Gastroesophageal sphincter (tissue), 4 donors: ENCODE results near the gene MAP3K10. TPM values are rescaled to one million over a fixed set of nuclear protein-coding genes. Genes with fewer than 3 reads are reported as not detected.
A peak's percentile ranks its signal among the peaks of the same experiment; 100 is the strongest.
"Not testable (repeated sequence)": the region's sequence is repeated elsewhere in the genome, so short reads cannot be mapped to it uniquely, and the experiment has no call there.

Source experiments
- ATAC-seq: fragments of 150-250 bp; one replicate; pipeline ENCODE4 v1.9.1; 2016; ENCODE audit warnings: mild to moderate bottlenecking, moderate library complexity
- H3K27ac ChIP-seq, 4 donors: fragments of 200-600 bp; sonication (generic) in 3 of 4; 1 replicate in 3 of 4; 2 replicates in 1 of 4; pipeline ENCODE4 v1.5.1; 2016 to 2019
- H3K27me3 ChIP-seq: fragments of 200-600 bp; sonication (generic); one replicate; pipeline ENCODE4 v1.5.1; 2019
- H3K36me3 ChIP-seq, 2 donors: fragments of 200-600 bp; sonication (generic); one replicate each; pipeline ENCODE4 v1.5.1; 2019; ENCODE audit warnings: control low read depth in 1 of 2
- H3K4me1 ChIP-seq, 3 donors: fragments of 200-600 bp; sonication (generic); 1 replicate in 2 of 3; 2 replicates in 1 of 3; pipeline ENCODE4 v1.5.1; 2016 to 2019; ENCODE audit warnings: control low read depth in 2 of 3
- H3K4me3 ChIP-seq, 2 donors: fragments of 200-600 bp; sonication (generic); one replicate each; pipeline ENCODE4 v1.5.1; 2019; ENCODE audit warnings: mild to moderate bottlenecking in 1 of 2, moderate library complexity in 1 of 2
- H3K9me3 ChIP-seq, 3 donors: fragments of 200-600 bp; sonication (generic); one replicate each; pipeline ENCODE4 v1.5.1; 2017 to 2019; ENCODE audit warnings: control low read depth in 2 of 3
- EP300 ChIP-seq: sonication (generic); formaldehyde crosslinking; IDR thresholded peaks from one replicate; pipeline ENCODE4 v1.6.1; 2017; ENCODE audit warnings: antibody characterized with exemption, mild to moderate bottlenecking
- POLR2A ChIP-seq, 2 donors: fragments of 450-650 bp; IDR thresholded peaks; one replicate each; pipeline ENCODE4 v1.6.1; 2017; ENCODE audit warnings: antibody characterized with exemption in 2 of 2, mild to moderate bottlenecking in 2 of 2, moderate library complexity in 1 of 2
- POLR2AphosphoS5 ChIP-seq: sonication (generic); formaldehyde crosslinking; IDR thresholded peaks from one replicate; pipeline ENCODE4 v1.6.1; 2017; ENCODE audit warnings: antibody characterized with exemption
- WGBS, 2 donors: methylation state at CpG; one replicate each; pipeline ENCODE4 v1.1.5; 2018; ENCODE audit warnings: low coverage in 1 of 2; 5-methylcytosine and 5-hydroxymethylcytosine counted together
- total RNA-seq, 4 donors: library from RNA; depleted of rRNA; stranded (reverse); fragments of >200 nt; gene quantifications; one replicate each; pipeline ENCODE4 v1.1.0, GENCODE V29; 2016
- TF ChIP-seq, protein P1 (sequence below), 4 experiments: fragments of 200-600 bp in 2 of 4; fragments of 450-650 bp in 2 of 4; sonication (generic) in 1 of 4; IDR thresholded peaks; one replicate each; pipeline ENCODE4 v1.5.1; 2017 to 2019; ENCODE audit warnings: antibody characterized with exemption in 4 of 4, mild to moderate bottlenecking in 2 of 4, moderate library complexity in 2 of 4

MAP3K10 gene
- total RNA-seq, 4 donors from 2014 or later, result 9.8 to 21.3 (median 16.4) TPM

DNA sequence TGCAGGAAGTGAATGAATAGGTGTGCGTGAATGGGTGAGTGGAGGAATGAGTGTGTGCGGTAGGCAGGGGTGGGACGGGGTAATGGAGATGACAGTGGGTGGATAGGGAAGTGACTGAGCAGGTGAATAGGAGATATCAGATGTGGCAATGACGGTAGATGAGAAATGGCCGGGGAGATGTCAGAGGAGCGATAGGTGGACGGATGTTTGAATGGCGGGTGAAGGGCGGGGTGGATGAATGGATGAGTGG lies 25.5 kb downstream of the MAP3K10 start:
- Histone ChIP-seq H3K9me3 (no peaks in the 10 kb centered on the region), H3K4me3 (no peak overlapping the region), H3K27ac (no peak overlapping the region), H3K4me1 (peaks cover 0 to 18% (median 0%) of the 10 kb centered on the region in 3 donors), H3K27me3 (peaks cover 56% of the 10 kb centered on the region), H3K36me3 (peaks cover 0 to 15% of the 10 kb centered on the region in 2 donors)
- WGBS, 2 donors, result 25 to 30% methylated on average over 9 of the region's 9 CpGs
- TF ChIP-seq EP300, result no peak
- TF ChIP-seq, protein P1, sequence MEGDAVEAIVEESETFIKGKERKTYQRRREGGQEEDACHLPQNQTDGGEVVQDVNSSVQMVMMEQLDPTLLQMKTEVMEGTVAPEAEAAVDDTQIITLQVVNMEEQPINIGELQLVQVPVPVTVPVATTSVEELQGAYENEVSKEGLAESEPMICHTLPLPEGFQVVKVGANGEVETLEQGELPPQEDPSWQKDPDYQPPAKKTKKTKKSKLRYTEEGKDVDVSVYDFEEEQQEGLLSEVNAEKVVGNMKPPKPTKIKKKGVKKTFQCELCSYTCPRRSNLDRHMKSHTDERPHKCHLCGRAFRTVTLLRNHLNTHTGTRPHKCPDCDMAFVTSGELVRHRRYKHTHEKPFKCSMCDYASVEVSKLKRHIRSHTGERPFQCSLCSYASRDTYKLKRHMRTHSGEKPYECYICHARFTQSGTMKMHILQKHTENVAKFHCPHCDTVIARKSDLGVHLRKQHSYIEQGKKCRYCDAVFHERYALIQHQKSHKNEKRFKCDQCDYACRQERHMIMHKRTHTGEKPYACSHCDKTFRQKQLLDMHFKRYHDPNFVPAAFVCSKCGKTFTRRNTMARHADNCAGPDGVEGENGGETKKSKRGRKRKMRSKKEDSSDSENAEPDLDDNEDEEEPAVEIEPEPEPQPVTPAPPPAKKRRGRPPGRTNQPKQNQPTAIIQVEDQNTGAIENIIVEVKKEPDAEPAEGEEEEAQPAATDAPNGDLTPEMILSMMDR (IDR thresholded peaks at IDR 0.05), result no peak
- no peak for TF ChIP-seq POLR2A (IDR thresholded peaks at IDR 0.05)
- TF ChIP-seq POLR2AphosphoS5, result no peak
- no peak for ATAC-seq

DNA sequence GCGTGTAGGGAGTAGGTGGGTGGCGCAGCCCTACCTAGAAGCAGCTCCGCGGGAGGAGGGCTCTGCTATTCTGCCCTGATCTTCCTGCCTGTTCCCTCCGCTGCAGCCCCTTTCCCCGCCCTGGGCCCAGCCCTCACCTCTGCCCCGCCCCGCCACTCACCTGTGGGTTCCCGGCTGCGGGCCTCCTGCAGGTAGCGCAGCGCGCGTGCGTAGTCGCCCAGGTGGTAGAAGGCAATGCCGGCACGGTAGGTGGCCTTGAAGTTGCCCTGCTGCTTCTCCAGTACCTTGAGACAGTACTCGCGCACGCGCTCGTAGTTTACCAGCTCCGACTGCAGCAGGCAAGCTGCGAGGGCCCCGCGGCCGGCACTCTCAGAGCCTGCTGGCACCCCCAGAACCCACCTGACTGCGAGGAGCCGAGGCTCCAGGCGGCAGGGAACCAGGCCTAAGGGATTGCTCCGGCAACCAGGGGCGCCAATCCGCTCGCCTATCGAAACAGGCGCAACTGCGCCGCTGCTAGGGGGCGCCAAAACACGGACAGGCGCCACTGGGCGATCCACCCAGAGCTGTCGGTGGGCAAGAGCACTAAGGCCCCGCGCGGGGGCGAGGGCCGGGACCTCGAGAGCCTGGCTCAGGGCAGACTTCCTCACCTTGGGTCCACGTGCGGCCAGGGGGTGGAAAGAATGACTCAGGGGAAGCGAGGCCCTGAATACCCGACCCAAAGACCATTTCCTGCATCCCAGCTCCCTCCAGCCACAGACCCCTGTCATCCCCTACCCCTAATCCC lies 26.0 kb downstream of the MAP3K10 start:
- no peak for ATAC-seq
- H3K4me3 ChIP-seq, result no peak overlapping the region
- peaks cover 0 to 18% (median 0%) of the 10 kb centered on the region in 3 donors for H3K4me1 ChIP-seq
- peaks cover 0 to 10% of the 10 kb centered on the region in 2 donors for H3K36me3 ChIP-seq
- H3K27ac ChIP-seq, result no peak overlapping the region
- H3K27me3 ChIP-seq, result peaks cover 58% of the 10 kb centered on the region
- 6 to 12% methylated on average over 19 of the region's 54 CpGs for WGBS, 2 donors
- TF ChIP-seq POLR2A (IDR thresholded peaks at IDR 0.05) (no peak), POLR2AphosphoS5 (no peak)
- TF ChIP-seq, protein P1 (IDR thresholded peaks at IDR 0.05), result peak in 2 of 4 experiments; percentile 7 to 32
- no peaks in the 10 kb centered on the region for H3K9me3 ChIP-seq

DNA sequence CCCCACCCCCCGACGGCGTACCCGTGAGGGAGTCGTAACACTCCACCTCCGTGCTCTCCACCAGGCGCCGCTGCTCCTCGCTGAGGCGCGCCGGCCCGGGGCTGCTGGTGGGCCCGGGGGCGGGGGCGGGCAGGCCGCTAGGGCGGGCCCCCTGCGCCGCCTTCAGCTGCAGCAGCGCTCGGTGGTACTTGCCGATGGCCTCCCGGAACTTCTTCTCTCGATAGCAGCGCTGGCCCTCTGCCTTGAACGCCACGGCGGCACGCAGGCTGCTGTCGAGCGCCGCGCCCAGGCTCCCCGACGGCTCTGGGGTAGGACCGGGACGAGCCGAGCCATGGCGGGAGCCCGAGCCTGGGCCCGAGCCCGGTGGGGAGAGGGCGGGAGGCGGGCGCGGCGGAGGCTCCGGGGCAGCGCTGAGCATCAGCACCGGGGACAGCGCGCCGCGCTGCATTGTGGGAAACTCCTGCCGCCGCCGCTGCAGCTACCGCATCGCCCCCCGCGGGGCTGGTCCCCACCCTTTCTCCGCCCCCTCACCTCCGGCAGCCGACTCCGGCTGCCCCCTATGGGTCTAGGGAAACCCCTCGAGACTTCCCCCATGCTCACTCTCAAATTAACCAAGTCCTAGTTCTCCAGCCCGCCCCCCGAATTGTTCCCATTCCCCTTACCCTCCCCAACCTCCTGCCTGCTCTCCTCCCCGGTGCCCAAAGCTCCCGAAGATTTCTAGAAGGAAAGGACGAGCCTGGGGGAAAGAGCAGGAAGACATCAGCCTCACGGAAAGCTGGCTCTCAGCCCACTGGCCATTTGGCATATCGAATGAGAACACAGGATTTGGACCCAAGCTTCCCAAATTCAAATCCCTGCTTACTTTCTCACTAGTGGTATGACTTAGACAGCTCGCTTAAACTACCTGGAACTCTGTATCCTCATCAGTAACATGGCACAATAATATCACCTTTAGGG lies 27.0 kb downstream of the MAP3K10 start, which contains the start of gene TTC9B:
Gene TTC9B (minus strand): TSS at position 451 of the 957 bp plus-strand sequence. CDS start 3 bp downstream, at position 448.
- TF ChIP-seq EP300, result no peak
- no peak for TF ChIP-seq POLR2AphosphoS5
- TF ChIP-seq, protein P1 (IDR thresholded peaks at IDR 0.05), result no peak
- no peak for TF ChIP-seq POLR2A (IDR thresholded peaks at IDR 0.05)
- 0% methylated on average over 9 of the region's 75 CpGs; no CpG with 5 or more reads in 1 of the 2 donors for WGBS, 2 donors
- Histone ChIP-seq H3K4me3 (no peak within 1 kb of the TSS), H3K27me3 (peaks cover 68% of the 10 kb centered on the region), H3K27ac (no peak within 1 kb of the TSS), H3K9me3 (no peaks in the 10 kb centered on the region), H3K36me3 (peaks cover 0 to under 1% of the 10 kb centered on the region in 2 donors), H3K4me1 (peaks cover 0 to 19% (median 0%) of the 10 kb centered on the region in 3 donors)
- no peak for ATAC-seq

DNA sequence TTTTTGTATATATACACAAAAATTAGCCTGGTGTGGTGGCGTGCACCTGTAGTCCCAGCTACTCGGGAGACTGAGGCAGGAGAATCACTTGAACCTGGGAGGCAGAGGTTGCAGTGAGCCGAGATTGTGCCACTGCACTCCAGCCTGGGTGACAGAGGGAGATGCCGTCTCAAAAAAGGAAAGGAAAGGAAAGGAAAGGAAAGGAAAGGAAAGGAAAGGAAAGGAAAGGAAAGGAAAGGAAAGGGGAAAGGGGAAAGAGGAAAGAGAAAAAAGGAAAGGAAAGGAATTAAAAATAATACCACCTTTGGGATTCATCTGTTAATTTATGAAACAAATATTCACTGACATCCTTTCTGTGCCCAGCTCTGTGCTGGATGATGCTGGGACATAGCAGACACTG lies 27.8 kb downstream of the MAP3K10 start:
- H3K27ac ChIP-seq, H3K4me3 ChIP-seq, ATAC-seq, H3K36me3 ChIP-seq, H3K9me3 ChIP-seq: not testable (repeated sequence)
- Histone ChIP-seq H3K4me1 (peaks cover 0 to 23% (median 0%) of the 10 kb centered on the region in 3 donors), H3K27me3 (peaks cover 76% of the 10 kb centered on the region)
- 79 to 100% methylated on average over 1 to 4 of the region's 4 CpGs for WGBS, 2 donors

DNA sequence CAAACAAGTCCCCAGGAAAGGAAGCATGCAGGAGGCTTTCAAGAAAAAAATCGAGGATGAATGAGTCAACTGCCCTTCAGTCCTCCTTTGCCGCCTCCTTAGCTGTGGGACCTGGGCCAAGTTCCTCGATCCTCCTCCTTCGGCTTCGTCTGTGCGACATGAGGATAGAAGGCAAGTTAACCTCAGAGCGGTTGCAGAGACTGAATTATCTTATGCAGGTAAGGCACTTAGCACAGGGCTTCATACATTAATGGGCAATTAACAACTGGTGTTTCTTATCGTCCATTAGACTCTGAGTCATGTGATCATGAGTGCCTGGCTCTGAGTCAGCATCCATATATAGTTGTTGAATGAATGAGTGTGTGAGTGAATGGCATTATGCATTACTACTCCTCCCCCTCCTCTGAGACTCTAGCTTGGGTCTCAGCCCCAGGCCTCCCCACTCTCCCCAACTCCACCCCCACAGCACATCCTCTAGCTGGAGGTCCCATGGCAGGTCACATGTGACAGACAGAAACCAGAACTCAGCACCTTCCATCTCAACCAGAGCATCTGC lies 28.6 kb downstream of the MAP3K10 start:
- Histone ChIP-seq H3K36me3 (no peaks in the 10 kb centered on the region), H3K27ac (no peak overlapping the region), H3K4me1 (peaks cover 0 to 23% (median 0%) of the 10 kb centered on the region in 3 donors), H3K9me3 (no peaks in the 10 kb centered on the region), H3K27me3 (peaks cover 84% of the 10 kb centered on the region), H3K4me3 (no peak overlapping the region)
- TF ChIP-seq POLR2A (IDR thresholded peaks at IDR 0.05), result no peak
- TF ChIP-seq, protein P1 (IDR thresholded peaks at IDR 0.05), result no peak
- no peak for TF ChIP-seq EP300
- no peak for TF ChIP-seq POLR2AphosphoS5
- WGBS, 2 donors, result 19 to 20% methylated on average over 8 of the region's 8 CpGs
- ATAC-seq, result no peak
